GM12878 (cell line): ENCODE results near the gene MEIS2. TPM values are rescaled to one million over a fixed set of nuclear protein-coding genes. Genes with fewer than 3 reads are reported as not detected.

Experiments
- ATAC-seq: fragments of 200-7000 bp; cut with Tn5 transposase; 3 replicates; pipeline ENCODE4 v1.9.1; 2020; ENCODE audit warnings: mild to moderate bottlenecking, moderate library complexity
- BruUV-seq: library from RNA; stranded (reverse); fragments of 400-500 nt; replicated peaks from 2 replicates; lab custom pipeline; 2021; lab: Mats Ljungman, UMichigan
- CTCF ChIA-PET: fragments of 300-600 bp; sonication (Branson Sonifier 250); formaldehyde crosslinking; extraction: SDS; loops from one replicate; lab custom pipeline; 2021; ENCODE audit warnings: inconsistent platforms; lab: Yijun Ruan, JAX
- POLR2A ChIA-PET: fragments of 350-600 bp; formaldehyde crosslinking; extraction: SDS; loops from one replicate; lab custom pipeline; 2021; ENCODE audit warnings: inconsistent platforms; lab: Charles Lee
- RAD21 ChIA-PET: fragments of 300-600 bp; sonication (Branson Sonifier 250); formaldehyde crosslinking; loops from one replicate; lab custom pipeline; 2023; ENCODE audit warnings: antibody characterized with exemption; ENCODE audit not compliant: unreplicated experiment; lab: Charles Lee
- SMC1A ChIA-PET: fragments of 300-600 bp; sonication (Branson Sonifier 250); formaldehyde crosslinking; loops from one replicate; lab custom pipeline; 2023; ENCODE audit not compliant: unreplicated experiment, uncharacterized antibody; lab: Charles Lee
- DNase-seq: peaks from one replicate; pipeline ENCODE4 v3.0.0-alpha.2; 2011; ENCODE audit warnings: low read depth, low spot score
- FAIRE-seq: peaks from 3 replicates; lab custom pipeline; 2011; peaks lifted over from hg19 to GRCh38; lab: Jason Lieb, UNC
- H2AFZ ChIP-seq: 2 replicates; pipeline ENCODE4 v1.6.0; 2011; ENCODE audit warnings: low read depth, low read length, control low read depth; ENCODE audit not compliant: control insufficient read depth
- H3K27ac ChIP-seq: 2 replicates; pipeline ENCODE4 v1.5.1; 2011; ENCODE audit warnings: control low read depth; ENCODE audit not compliant: control insufficient read depth, insufficient read depth
- H3K27me3 ChIP-seq, 2 experiments: replicated peaks in 1 of 2; 2 replicates each; pipeline versions ENCODE4 v1.6.0 to v1.6.1; 2011; ENCODE audit warnings: low read length in 1 of 2; ENCODE audit not compliant: control insufficient read depth in 2 of 2, insufficient read depth in 2 of 2
- H3K36me3 ChIP-seq, 2 experiments: 2 replicates each; pipeline ENCODE4 v1.5.1; 2011; ENCODE audit warnings: low read length in 1 of 2; ENCODE audit not compliant: control insufficient read depth in 2 of 2, insufficient read depth in 2 of 2
- H3K4me1 ChIP-seq: 2 replicates; pipeline ENCODE4 v1.6.1; 2011; ENCODE audit warnings: mild to moderate bottlenecking, low read length, moderate library complexity, mixed read lengths; ENCODE audit not compliant: control insufficient read depth, insufficient read depth
- H3K4me2 ChIP-seq: 2 replicates; pipeline ENCODE4 v1.6.0; 2011; ENCODE audit warnings: control low read depth; ENCODE audit not compliant: control insufficient read depth, insufficient read depth
- H3K4me3 ChIP-seq: fragments of 200-600 bp; sonication (generic); 2 replicates; pipeline ENCODE4 v1.5.1; 2016
- H3K79me2 ChIP-seq: 2 replicates; pipeline ENCODE4 v1.6.0; 2011; ENCODE audit warnings: low read length; ENCODE audit not compliant: control insufficient read depth, insufficient read depth
- H3K9ac ChIP-seq: 2 replicates; pipeline ENCODE4 v1.8.0; 2011; ENCODE audit warnings: low read length, control low read depth, mixed read lengths; ENCODE audit not compliant: control insufficient read depth, insufficient read depth
- H3K9me3 ChIP-seq: replicated peaks from 3 replicates; pipeline ENCODE4 v1.5.1; 2011; ENCODE audit warnings: mild to moderate bottlenecking, low read length; ENCODE audit not compliant: control insufficient read depth, insufficient read depth
- H4K20me1 ChIP-seq: 2 replicates; pipeline ENCODE4 v1.6.0; 2011; ENCODE audit not compliant: control insufficient read depth, insufficient read depth
- POLR2AphosphoS2 ChIP-seq: IDR thresholded peaks from 2 replicates; pipeline ENCODE4 v1.6.1; 2011; ENCODE audit warnings: low read depth, mild to moderate bottlenecking, low read length, improper control_type of control experiment, moderate library complexity
- TCF7 ChIP-seq: IDR thresholded peaks from 2 replicates; pipeline ENCODE4 v1.6.1; 2014; ENCODE audit warnings: antibody characterized with exemption, borderline replicate concordance
- WGBS: methylation state at CpG from one replicate; pipeline ENCODE4 v1.1.6; 2016; ENCODE audit warnings: low lambda C conversion rate; ENCODE audit not compliant: insufficient replicate concordance, insufficient coverage; ENCODE audit errors: missing lambda C conversion rate; 5-methylcytosine and 5-hydroxymethylcytosine counted together
- in situ Hi-C: fragments of 300-500 bp; cut with MboI; formaldehyde crosslinking; loops from 9 replicates; pipeline ENCODE4 v1.14.3; 2018; ENCODE audit warnings: mixed read lengths
- intact Hi-C: fragments of 100-400 bp; cut with micrococcal nuclease; formaldehyde crosslinking; loops from one replicate; pipeline ENCODE4 v1.14.2; 2022; ENCODE audit not compliant: unreplicated experiment
- polyA plus RNA-seq, 11 experiments: library from polyadenylated mRNA; depleted of rRNA in 4 of 11; unstranded in 6 of 11; stranded (reverse) in 5 of 11; fragments of >200 nt; fragmentation: Nextera tagmentation in 4 of 11; fragmentation: Illumina TruSeq in 1 of 11; extraction: Ambion mirVana in 4 of 11; extraction: Trizol in 1 of 11; gene quantifications; 1 replicate in 1 of 11; 2 replicates in 10 of 11; pipeline versions ENCODE4 v1.2.1 to v1.2.3, GENCODE V29; 2011 to 2016; ENCODE audit warnings: inconsistent platforms in 2 of 11, missing spikeins in 2 of 11, low read depth in 1 of 11
- total RNA-seq, 4 experiments: library from RNA; depleted of rRNA in 3 of 4; stranded (reverse); fragments of >200 nt in 3 of 4; fragmentation: Illumina TruSeq in 1 of 4; extraction: Trizol in 1 of 4; gene quantifications; 2 replicates each; pipeline versions ENCODE4 v1.2.1 to v1.2.3, GENCODE V29; 2013 to 2021
- TF ChIP-seq, protein P1 (sequence below): IDR thresholded peaks from 2 replicates; pipeline ENCODE4 v1.6.1; 2012; ENCODE audit warnings: improper control_type of control experiment, low read depth, low read length; ENCODE audit not compliant: insufficient replicate concordance
- TF ChIP-seq, protein P2 (sequence below): fragments of 450-650 bp; IDR thresholded peaks from 2 replicates; pipeline ENCODE4 v1.6.1; 2018; ENCODE audit warnings: mild to moderate bottlenecking, low read depth, moderate library complexity; ENCODE audit not compliant: partially characterized antibody

The MEIS2 gene
- total and polyA plus RNA-seq, 10 of the 15 experiments (the other 5 are each of a cell fraction or from before 2014, with no cell fraction given) = 9.2 to 54.0 (median 20.4) TPM

DNA sequence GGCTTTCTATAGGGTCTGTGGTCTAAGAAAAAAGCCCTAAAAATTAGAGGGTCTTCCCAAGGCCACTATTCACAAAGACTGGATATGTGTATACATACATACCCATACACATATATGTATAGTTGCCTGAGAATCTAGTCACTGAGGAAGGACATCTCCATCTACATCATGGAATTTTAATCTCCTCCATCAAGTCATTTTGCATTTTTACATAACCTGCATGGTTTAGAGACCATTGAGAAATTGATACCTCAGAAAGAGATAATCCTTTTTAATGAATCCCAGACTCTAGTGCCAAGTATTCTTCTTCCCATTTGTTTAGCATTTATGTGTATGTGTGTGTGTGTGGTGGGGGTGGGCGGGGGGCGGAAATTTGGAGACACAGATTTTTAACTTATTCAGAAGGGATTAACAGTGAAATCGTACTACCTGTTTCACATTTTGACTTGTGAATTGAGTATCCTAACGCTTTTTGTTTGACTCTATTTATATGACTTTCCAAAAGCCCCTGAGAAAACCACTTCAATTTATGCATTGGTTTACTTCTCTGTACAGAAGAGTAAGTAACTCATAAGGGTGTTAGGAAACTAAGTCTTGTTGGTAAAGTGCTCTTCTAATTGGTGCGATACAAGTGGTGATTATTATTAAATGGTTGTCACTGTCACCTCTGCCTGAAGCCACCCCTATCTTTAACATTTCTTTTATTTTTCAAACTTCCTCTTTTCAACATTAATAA, 166.9 kb downstream of the MEIS2 start (continued):
- TF ChIP-seq POLR2AphosphoS2 = no peak
- TF ChIP-seq, all 136 proteins: peak for 6

DNA sequence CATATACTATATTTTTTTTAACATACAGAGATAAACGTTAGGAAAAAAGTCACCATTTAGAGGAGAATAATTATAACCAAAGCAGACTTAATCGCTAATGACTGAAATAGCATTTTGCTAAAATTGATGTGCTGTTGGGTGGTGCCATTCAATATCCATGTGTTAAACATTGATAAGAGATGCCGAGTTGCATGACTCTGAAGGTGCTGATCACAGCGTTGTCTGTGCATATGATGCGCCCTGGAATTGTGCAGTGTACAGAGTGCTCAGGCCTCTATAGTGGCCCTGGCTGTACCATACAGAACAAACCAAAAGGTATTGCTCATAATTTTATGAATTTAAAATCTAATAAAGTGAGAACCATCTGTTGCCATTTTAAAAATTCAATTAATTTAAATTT, 168.3 kb downstream of the MEIS2 start:
- no TSS peak for BruUV-seq
- no peak overlapping the region for H3K9ac ChIP-seq
- ATAC-seq (0 out of 3 replicates have a peak, but pooled peaks have one; percentile 18), FAIRE-seq (no peak)
- H3K9me3 ChIP-seq = no peaks in the 10 kb centered on the region
- no peak overlapping the region for H3K27ac ChIP-seq
- H3K36me3 ChIP-seq = no peaks in the 10 kb centered on the region
- no peaks in the 10 kb centered on the region for H4K20me1 ChIP-seq
- 62% methylated on average over 5 of the region's 5 CpGs for WGBS
- RAD21 ChIA-PET = interaction anchor here (1.3 kb wide), 1 partner anchor 163 kb away, joined by 4 read pairs; no protein-coding TSS in a partner anchor
- H3K4me1 ChIP-seq = no peaks in the 10 kb centered on the region
- in situ Hi-C loops (no loop called here), intact Hi-C loops (no loop called here)
- H2AFZ ChIP-seq = no peak overlapping the region
- H3K79me2 ChIP-seq = no peaks in the 10 kb centered on the region
- SMC1A ChIA-PET = no interaction called here
- TF ChIP-seq, protein P1, sequence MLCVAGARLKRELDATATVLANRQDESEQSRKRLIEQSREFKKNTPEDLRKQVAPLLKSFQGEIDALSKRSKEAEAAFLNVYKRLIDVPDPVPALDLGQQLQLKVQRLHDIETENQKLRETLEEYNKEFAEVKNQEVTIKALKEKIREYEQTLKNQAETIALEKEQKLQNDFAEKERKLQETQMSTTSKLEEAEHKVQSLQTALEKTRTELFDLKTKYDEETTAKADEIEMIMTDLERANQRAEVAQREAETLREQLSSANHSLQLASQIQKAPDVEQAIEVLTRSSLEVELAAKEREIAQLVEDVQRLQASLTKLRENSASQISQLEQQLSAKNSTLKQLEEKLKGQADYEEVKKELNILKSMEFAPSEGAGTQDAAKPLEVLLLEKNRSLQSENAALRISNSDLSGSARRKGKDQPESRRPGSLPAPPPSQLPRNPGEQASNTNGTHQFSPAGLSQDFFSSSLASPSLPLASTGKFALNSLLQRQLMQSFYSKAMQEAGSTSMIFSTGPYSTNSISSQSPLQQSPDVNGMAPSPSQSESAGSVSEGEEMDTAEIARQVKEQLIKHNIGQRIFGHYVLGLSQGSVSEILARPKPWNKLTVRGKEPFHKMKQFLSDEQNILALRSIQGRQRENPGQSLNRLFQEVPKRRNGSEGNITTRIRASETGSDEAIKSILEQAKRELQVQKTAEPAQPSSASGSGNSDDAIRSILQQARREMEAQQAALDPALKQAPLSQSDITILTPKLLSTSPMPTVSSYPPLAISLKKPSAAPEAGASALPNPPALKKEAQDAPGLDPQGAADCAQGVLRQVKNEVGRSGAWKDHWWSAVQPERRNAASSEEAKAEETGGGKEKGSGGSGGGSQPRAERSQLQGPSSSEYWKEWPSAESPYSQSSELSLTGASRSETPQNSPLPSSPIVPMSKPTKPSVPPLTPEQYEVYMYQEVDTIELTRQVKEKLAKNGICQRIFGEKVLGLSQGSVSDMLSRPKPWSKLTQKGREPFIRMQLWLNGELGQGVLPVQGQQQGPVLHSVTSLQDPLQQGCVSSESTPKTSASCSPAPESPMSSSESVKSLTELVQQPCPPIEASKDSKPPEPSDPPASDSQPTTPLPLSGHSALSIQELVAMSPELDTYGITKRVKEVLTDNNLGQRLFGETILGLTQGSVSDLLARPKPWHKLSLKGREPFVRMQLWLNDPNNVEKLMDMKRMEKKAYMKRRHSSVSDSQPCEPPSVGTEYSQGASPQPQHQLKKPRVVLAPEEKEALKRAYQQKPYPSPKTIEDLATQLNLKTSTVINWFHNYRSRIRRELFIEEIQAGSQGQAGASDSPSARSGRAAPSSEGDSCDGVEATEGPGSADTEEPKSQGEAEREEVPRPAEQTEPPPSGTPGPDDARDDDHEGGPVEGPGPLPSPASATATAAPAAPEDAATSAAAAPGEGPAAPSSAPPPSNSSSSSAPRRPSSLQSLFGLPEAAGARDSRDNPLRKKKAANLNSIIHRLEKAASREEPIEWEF = no peak
- TF ChIP-seq, protein P2, sequence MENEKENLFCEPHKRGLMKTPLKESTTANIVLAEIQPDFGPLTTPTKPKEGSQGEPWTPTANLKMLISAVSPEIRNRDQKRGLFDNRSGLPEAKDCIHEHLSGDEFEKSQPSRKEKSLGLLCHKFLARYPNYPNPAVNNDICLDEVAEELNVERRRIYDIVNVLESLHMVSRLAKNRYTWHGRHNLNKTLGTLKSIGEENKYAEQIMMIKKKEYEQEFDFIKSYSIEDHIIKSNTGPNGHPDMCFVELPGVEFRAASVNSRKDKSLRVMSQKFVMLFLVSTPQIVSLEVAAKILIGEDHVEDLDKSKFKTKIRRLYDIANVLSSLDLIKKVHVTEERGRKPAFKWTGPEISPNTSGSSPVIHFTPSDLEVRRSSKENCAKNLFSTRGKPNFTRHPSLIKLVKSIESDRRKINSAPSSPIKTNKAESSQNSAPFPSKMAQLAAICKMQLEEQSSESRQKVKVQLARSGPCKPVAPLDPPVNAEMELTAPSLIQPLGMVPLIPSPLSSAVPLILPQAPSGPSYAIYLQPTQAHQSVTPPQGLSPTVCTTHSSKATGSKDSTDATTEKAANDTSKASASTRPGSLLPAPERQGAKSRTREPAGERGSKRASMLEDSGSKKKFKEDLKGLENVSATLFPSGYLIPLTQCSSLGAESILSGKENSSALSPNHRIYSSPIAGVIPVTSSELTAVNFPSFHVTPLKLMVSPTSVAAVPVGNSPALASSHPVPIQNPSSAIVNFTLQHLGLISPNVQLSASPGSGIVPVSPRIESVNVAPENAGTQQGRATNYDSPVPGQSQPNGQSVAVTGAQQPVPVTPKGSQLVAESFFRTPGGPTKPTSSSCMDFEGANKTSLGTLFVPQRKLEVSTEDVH = no peak
- no peak for TF ChIP-seq TCF7
- TF ChIP-seq, all 136 proteins: peak for 0
- ChIA-PET POLR2A (no interaction called here), CTCF (no interaction called here)
- DNase-seq = no peak
- H3K27me3 ChIP-seq = no peaks in the 10 kb centered on the region
- no peak overlapping the region for H3K4me2 ChIP-seq
- no peak overlapping the region for H3K4me3 ChIP-seq
